HG02642 (cell line): ENCODE results near the gene IL17RB.

Experiments
- ATAC-seq: cut with Tn5 transposase; IDR thresholded peaks from one replicate; pipeline ENCODE4 v1.9.1; 2021; ENCODE audit warnings: mild to moderate bottlenecking; ENCODE audit not compliant: unreplicated experiment, poor library complexity

The IL17RB gene

DNA sequence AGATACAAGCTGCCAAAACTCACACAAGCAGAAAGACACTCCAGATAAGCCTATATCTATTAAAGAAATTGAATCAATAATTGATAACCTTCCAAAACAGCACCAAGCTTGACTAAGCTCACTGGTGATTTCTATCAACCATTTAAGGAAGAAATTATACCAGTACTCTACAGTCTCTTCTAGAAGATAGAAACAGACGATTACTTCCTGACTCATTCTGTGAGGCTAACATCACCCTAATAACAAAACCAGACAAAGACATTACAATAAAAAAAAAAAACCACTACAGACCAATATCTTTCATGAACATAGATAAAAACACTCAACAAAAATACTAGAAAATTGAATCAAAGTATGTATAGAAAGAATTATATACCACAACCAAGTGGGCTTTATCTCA, 20.3 kb upstream of the IL17RB start:
- ATAC-seq, result no peak

DNA sequence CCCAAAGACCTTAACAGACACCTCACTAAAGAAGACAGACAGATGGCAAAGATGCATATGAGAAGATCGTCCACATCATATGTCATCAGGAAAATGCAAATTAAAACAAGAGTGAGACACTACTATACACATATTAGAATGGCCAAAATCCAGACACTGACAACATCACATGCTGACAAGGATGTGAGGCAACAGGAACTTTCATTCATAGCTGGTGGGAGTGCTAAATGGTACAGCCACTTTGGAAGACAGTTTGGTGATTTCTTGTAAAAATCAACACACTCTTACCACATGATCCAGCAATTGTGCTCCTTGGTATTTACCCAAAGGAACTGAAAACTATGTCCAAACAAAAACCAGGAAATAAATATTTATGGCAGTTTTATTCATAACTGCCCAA, 17.8 kb upstream of the IL17RB start:
- no peak for ATAC-seq

DNA sequence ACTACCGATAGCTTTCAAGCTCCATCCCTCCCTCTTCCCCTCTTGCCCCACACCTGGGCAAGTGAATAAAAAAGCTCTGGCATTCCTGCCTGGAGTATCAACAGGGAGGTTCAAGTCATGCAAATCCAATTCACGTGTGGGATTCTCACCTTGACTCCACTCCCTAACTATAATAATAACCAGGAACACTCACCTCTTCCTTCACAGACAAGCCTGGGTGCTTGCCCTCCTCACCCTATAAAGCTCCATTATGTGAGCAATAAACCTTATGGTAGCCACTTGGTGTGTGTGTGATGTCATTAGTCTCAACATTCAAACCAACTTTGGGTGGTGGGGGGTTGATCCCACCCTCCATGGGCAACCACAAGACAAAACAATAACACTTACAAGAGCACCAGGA, 16.8 kb upstream of the IL17RB start:
- ATAC-seq, result no peak

DNA sequence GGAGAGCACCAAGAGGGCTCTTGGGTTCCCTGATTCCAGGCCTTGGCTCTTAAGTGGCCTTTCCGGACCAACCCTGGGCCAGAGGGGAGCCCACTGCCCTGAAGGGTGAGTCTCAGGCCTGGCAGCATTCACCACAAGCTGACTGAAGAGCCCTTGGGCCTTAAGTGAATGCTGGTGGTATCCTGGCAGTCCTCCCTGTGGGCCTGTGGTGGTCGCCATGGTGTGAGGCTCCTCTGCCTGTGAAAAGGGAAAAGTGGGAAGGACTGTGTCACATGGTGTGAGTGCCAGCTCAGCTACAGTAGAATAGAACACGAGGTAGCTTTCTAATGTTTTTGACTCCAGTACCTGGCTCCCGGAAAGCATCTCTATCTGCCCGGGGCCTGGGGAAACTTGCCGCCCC, 15.4 kb upstream of the IL17RB start:
- no peak for ATAC-seq

DNA sequence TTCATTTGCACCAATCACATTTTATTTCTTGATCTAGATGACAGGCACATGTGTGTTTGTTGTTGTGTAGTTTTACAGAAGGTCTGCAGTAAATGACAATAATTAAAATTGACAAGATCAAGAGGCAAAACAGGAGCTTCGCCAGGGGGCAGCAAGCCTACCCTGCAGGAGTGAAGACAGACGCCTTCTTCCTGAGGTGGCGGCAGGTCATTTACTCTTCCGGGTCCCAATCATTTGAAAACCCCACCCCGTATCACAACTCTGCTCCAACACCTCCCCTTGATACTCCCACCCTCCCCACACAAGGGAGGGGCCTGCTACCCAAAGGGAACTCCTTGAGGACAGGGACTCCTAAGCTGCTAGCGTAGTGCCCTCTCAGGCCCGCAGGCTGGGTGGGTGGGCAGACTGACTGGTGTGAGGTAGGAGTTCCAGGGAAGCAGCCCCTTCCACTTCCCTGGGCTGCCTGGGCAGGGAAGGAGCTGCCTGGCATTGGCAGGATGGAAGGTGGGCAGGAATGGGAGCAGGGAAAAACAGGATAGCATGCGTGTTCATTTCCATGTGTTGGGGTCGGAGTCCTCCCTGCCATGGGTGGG, 13.2 kb upstream of the IL17RB start:
- ATAC-seq, result no peak

DNA sequence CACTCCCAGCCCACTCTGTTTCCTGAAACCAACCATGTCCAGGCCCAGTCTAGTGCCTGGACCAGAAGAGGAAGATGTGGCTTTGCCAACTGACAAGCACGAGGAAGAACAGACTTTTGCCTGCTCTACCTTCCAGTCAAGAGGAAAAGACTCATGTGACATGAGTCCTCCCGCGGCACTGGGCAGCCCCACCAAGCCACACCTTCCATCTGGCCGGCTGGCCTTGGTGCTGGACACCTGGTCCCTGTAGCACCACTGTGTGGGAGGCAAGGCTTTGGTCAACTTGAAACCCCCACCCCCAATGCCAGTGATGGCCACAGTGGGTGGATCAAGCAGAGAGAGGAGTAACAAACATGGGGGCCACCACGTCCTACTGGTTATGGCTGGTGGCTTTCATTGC, 12.7 kb upstream of the IL17RB start:
- no peak for ATAC-seq

DNA sequence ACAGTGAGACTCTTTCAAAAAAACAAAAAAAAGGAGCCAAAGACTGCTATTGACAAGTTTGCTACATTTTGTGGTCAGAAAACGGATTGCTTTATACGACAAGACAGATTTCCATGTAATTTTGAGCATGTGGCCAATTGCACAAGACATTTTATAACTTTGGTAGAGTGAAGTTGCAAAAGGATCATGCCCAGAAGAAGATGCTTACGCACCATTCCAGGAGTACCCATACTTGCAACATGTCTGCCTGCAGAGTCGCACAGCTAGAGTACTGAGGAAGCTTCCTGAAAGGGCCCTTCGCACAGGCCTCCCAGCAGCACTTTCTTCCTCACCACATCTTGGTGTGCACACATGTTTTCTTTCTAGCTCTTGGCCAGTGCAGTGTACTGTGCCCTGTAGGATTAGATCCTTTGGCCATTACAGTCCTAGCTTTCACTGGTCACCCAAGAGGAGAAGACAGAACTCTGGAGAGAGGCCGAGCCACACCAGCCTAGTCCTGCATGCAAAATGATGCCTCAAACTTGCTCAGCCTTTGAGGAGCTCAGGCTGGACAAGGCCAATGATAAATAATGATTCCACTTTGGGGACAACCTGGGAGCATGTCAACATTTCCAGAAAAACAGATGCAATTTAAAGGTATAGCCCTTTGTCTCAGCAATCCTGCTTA, 11.8 kb upstream of the IL17RB start:
- no peak for ATAC-seq

DNA sequence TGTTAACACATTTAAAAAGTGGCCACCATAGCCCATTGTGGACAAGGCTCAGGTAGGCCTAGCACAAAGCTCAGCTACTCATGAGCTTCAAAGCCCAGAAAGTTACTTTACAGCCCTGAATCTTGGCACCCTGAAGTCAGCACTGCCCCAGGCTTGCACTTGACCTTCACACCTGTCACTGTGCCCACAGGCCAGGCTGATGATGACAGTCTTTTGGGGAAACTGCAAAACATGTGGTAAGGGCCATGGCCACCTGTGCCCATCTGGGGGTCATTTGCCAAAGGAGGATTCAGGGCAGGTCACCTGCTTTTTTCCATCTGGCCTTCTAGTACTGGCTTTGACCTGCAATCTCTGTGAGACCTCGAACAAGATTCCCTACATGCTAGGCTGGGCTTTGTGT, 11.1 kb upstream of the IL17RB start:
- ATAC-seq, result no peak

DNA sequence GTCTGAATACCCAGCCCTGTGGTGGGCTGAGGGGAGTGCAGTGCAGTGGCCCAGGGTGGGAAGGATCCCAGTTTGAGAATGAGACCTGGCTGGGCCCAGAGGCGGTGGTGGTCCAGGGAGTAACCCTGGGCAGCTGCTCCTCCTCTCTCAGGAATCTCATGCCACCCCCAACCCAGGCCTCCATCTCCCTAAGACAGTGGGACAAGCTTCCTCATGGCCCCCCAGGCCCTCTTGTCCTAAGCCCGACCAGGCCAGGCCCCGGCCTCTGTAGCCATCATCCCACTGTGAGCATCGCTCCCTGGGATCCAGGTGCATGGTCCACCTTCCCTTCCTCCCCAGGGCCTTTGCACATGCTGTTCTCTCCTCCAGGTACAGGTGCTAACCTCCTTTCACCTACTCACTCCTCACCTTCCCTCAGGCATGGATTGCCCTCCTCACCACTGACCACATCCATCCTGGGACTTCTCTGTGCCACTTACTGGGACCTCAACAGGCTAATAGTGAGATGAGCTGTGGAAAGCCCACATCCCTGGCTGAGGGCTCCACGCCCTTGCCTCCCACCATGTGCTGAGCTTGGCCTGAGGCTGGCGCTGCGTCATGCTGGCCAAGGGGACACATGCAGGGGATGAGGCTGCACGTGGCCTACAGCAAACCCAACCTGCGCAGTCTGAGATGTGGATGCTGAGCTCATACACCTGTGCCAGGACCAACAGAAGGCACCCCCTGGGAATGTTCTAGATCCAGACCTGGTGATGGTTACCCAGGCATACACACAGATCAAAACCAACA, 10.1 kb upstream of the IL17RB start:
- no peak for ATAC-seq

DNA sequence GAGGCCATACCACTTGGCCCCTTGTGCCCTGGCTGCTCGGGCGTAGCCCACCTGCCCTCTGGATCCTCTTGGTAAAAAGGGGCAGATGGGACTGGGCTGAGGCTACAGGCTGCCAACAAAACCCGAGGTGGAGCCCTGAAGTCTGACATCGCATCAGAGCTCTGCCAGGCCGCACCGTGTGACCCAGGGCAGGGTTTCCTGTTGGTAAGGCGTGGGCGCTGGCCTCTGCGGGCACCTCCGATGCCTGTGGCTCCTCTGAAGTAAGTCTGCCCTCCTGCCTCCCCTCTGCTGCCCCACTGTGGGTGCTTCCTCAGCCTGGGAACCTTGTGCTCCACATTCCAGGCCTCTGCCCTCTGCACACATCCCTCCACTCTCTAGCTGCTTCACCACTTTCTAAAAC, 9.0 kb upstream of the IL17RB start:
- ATAC-seq, result no peak

DNA sequence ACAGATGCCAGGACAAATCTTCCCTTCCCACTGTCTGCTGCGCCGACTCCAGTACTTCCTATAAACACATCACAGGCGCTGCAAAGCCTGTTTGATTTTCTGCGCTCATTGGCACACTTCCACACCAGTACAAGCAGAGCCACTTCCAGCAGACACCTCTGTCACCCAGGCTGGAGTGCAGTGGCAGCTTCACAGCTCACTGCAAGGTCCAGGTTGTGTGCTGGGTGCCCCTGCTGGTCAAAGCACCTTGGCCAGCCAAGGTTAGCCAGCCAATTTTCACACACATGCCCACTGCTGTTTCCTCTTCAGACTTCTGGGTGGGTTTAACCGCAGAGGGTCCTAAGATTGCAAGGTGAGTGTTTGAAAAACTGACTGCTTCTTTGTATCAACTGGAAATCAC, 5.1 kb upstream of the IL17RB start:
- ATAC-seq, result no peak

DNA sequence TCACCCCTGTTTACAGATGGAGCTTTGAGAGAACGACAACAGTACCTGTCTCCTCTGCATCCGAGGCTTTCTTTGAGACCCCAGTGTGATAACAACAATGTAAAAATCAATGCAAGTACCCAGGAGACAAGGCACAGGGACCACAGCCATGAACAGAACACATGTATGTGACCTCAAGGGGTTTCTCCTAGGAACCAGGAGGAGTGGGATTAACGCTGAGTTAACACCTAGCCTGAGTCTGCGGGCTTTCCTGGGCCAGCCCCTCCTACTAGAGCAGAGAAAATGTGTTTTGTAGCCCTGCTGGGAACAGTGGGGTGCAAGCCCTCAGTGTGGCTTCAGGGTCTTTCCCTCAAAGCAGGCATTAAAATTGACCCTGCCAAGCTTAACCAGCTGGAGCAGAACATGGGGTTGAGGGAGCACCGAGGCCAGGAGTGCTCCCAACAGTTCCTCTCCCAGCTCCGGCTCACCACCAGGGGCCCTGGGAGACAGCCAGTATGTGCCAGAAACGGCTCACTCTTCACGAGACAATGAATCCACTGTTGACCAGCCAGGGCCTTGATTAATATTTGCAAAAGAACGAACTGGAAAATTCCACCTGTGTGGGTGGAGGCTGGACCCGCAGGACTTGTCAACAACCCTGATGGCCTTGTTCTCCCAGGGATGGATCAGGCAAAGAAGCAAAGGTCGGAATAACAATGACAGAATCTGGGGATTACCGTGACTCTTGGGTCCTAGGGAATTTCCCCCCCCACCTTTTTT, 3.8 kb upstream of the IL17RB start:
- ATAC-seq, result no peak

DNA sequence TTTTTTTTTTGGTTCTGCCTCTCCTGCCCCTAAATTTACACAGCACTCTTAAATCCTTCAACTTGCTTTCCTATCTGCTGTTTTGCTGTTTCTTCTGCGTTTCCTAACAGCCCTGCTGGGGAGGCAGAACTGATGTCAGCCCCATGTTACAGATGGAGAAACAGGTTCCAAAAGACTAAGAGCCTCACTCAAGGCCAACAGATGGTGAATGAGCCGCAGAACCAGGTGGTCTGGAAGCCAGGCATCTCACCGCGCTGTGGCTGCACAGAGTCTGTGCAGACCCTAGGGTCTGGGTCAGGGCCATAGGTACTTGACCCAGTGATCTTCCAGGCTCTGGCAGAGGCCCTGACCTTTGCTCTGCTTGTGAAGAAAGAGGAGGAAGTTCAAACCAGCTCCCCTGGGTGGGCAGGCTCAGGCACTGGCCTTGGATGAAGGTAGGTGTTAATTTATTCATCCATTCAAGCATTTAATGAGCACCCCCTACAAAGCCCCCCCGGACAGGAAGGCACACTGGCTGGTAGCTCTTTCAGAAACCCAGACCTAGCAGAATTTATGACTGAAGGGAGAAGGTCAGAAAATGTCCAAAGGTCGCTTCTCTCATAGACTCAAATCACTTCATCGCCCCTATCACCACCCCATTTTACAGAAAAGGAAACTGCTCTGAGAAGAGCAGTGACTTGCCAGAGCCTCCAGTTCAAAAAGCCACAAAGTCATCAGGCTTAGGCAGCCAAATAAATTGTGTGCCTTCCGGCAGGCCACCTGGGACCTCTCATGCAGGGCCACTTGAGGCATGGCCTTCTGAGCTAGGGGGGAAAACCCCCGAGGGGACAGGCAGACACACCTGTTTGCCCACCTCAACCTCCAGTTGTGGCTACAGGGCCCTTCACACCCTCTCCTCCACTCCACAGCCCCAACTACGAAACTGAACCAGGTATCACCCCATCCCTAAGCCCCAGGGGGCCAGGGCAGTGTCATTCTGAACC, 2.9 kb upstream of the IL17RB start:
- peak; percentile 38 for ATAC-seq

DNA sequence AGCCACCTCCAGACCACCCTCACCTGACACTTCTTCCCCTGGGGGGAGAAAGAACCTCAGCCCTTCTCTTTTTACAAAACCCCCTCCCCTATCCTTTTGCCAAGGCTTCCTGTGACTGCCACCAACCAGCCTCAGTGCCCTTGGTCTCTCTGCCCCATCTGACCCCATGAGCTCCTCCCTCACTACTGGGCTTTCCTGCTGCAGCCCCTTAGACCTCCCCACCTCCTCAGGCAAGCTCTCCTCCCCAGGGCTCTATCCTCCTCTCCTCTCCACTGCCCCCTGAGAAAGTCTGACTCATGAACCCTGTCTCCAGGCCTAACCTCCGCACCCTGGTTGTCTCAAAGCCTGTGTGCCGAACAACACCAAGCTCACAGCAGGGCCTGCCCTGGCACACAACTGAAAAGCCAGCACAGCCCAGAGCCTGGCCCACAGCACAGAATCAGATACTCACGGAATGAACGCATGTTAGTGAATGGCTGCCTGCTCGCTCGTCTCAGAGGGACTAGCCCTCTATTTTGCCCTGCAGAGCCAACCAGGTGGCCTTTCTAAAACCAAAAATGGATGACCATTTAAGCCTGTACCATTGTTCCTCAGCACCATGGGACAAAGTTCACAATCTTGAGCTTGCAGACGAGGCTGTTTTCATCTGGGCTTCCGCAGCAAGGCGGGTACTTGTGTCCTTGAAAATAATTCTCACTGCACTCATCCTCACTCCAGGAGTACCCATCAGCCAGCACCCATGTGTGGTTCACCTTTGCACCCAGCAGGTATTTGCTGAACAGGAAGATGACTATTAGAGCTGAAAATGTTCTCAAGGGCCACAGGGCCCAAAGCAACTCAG, 1.9 kb upstream of the IL17RB start:
- peak; percentile 7 for ATAC-seq

DNA sequence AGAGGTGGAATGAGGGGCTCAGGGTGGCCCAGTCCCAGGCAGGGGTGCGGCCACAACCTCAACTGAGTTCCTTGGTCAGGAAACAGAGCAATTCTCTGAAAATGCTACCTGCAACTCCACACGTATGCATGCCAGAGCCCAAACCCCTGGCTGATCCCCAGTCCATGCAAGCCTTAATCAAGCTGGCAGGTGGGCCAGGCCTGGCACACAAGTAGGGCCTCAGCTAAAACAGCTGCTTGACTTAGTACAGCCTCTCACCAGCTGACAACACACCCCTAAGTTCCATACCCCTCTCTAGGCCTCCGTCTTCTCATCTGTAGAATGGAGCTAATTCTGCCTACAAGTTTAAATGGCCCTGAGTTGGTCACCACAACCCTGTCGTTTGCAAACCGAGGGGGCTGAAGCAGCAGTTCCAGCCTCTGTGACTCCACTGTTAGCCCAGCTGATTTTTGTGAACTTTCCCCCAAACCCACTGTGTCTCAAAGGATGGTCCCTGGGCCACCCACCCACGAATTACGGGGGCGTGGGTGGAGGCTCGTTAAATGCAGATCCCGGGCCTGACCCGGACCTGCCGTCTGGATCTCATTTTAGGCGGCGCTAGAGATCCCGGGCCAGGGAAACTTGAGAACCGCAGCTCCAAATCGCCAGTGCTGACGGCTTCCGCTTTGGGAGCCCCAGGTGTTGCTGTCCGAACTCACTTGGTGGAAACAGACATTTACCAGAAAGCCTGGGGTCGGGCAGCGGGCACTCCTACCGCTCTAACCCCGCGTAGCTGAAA, 1.1 kb upstream of the IL17RB start:
- ATAC-seq, result peak; percentile 21

DNA sequence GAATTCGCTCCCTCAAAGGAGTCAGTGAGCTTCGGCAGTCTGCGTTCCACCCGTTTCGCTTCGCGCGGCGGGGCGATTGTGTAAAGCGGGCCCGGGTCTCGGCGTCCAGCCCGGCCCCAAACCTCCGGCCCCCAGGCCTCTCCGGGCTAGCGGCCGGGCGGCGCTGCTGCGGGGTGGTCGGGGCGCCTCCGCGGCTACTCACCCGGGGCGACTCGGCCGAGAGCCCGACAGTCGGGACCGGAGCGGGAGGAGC, 561 bp upstream of the IL17RB start:
- no peak for ATAC-seq

DNA sequence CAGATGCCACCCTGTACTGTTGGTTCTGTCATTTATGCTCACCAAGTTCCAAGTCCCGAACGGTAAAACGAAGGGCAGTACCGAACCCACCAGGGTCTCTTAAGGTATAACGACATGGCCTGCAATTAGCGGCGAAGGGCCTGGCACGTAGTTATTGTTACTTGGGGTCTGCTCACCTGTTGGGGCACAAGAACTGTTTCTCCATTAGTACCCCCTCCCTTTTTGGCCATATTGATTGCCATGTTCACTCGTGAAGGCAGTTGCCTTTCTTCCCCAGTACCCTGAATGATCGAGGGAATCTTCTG, 435 bp downstream of the IL17RB start:
- ATAC-seq, result no peak

DNA sequence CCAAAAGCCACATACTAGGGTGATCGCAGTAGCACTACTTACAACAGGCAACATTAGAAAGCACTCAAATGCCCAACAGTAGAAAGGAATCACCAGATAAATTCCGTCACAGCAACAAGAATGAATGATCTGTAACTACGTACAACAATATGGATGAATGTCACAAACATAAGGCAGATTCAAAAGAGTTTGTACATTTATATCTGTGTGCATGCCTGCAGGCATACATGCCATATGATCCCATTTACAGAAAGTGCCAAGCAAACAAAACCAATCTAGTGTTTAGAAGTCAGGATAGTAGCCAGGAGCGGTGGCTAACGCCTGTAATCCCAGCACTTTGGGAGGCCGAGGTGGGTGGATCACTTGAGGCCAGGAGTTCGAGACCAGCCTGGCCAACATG, 3.5 kb downstream of the IL17RB start:
- ATAC-seq, result no peak

DNA sequence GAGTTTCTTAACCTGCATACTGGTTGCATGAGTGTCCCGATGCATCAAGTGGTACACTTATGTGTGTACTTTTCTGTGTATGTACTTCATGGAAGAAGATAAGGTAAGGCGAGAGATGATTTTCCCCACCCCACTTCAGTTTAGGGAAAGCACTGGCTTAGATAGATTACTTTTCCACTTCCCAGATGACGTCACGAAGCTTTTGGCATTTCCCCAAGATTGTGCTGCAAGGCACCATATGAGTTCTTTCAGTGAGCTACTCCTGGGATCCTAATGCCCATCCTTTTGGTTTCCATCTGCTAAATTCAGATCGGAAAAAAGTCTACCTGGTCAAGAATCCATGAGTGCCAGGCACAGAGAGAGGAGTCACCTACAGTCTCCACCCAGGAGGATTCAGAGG, 4.5 kb downstream of the IL17RB start:
- ATAC-seq, result no peak
